ENCODE measurements around the gene THSD4.
"Not testable (repeated sequence)": the region's sequence is repeated elsewhere in the genome, so short reads cannot be mapped to it uniquely, and the experiment has no call there.

THSD4 gene

DNA sequence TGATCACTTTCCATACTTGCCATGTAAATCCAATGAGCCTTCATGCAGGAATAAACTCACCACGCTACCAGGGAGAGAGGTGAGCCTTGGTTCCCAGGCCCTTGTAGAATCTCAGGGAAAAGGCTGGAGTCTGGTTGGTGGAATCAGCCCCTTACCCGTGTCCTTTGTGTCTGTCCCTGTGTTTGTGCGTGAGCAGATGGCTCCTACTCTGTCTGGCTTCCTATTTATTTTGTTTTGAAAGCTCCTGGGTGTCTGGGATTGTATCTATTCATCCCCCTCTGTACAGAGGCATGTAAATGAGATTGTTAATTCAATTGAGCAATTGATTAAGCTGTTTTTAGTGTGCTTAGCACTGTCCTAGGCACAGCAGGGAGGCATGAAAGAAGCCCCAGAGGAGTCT is 278.1 kb downstream of the THSD4 start:
- DNase-seq = no peak

GRCh38 chr15:71396536-71397125 is 281.4 kb downstream of the THSD4 start:
- no peak for DNase-seq

GRCh38 chr15:71397377-71397776 is 282.1 kb downstream of the THSD4 start:
- DNase-seq = no peak

DNA sequence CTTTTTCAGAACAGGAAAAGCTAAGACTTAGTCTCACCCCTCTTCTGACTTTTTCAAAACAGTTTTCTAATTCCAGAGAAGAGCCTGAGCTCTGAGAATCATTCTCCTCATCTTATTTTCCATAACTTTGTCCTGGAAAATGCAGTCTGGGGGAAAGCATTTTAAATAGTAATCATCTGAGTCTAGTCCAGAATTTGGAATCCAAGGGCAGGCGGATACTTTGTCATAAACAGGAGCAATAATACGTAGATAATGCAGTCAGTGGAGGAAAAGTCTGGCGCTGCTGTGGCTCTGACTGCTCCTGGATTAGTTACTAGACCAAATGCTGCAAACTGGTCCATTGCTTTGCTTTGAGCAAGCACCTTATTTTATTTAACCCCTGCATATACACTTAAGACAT is 285.0 kb downstream of the THSD4 start:
- no peak for DNase-seq

DNA sequence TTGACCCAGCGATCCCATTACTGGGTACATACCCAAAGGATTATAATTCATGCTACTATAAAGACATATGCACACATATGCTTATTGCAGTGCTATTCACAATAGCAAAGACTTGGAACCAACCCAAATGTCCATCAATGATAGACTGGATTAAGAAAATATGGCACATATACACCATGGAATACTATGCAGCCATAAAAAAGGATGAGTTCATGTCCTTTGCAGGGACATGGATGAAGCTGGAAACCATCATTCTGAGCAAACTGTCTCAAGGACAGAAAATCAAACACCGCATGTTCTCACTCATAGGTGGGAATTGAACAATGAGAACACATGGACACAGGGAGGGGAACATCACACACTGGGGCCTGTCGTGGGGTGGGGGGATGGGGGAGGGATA is 286.5 kb downstream of the THSD4 start:
- DNase-seq = not testable (repeated sequence)

- no peak for DNase-seq
Observed at GRCh38 chr15:71409541-71409940, 294.3 kb downstream of the THSD4 start.

DNA sequence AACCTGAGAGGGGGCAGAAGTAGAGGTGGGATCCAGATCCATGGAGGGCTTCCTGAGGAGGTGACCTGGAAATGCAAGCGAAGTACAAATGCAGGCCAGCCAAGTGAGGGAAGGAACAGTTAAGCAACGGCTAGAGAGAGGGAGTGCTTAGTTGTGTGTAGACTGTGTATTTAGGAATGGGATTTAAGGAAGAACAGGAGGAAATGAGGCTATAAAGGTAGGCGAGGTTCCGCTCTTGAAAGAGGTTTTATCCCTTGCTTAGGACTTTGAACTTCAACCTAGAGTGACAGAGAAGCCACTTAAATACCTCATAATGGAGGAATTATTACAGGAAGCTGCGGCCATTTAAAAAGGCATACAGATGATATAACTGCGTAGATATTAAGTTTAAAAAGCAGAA is 295.1 kb downstream of the THSD4 start:
- no peak for DNase-seq

GRCh38 chr15:71411538-71412482 is 296.5 kb downstream of the THSD4 start:
- no peak for DNase-seq

DNA sequence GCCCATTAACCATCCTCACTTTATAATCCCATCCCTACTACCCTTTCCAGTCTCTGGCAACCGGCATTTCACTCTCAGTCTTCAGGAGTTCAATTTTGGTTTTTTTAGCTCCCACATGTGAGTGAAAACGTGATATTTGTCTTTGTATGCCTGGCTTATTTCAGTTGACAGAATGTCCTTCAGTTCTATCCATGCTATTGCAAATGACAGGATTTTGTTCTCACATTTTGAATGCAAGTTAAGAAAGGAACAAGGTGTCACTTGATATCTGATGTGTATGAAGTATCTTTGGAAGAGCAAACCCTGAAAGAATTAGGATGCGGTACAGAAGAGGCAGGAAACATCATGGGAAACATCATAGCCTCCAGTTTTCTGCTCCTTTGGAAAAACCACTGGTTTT is 298.1 kb downstream of the THSD4 start:
- no peak for DNase-seq

DNA sequence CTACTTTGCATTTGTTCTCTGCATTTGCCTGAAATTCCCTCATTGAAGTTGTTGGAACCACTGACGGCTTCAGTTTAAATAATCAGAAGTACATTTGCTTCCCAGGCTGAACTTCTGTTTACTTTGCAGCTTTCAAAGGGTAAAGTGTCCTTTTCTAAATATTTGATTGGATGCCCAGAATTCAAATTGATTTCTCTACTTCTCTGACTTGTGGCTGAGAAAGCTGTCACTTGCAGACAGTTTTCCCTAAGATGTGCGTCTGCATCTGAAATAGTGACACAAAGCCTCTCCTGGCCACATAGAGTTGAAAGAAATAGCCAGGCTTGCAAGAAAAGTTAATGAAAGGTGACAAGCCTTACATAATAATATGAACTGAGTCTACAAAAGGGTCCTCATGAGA is 299.6 kb downstream of the THSD4 start:
- no peak for DNase-seq

DNA sequence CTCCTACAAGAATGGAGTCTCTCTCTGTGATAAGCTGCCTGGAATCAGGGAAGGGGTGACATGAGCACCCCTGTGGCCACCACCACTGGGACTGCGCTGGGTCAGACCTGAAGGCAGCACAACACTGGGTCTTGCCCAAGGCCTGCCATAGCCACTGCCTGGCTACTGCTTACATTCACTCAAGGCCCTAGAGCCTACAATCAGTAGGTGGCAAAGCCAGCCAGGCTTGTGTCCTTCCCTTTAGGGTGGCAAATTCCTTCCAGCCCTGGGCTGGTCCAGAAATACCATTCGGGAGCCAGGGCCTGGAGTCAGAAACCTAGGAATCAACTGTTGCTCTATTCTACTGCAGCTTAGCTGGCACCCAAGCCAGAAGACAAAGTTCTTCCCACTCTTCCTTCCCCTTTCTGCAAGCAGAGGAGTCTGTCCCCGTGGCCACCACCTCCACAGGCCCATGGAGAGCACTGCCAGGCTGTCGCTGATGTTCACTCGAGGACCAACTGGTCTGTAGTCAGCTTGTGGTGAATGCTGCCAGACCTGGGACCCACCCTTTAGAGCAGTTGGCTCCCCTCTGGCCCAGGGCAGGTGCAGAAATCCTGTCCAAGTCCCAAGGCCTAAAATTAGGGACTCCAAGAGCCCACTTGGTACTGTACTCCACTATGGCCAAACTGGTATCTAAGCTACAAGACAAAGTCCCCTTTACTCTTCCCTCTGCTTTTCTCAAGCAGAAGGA is 307.4 kb downstream of the THSD4 start:
- DNase-seq = no peak

GRCh38 chr15:71424765-71425164 is 309.5 kb downstream of the THSD4 start:
- DNase-seq = no peak

DNA sequence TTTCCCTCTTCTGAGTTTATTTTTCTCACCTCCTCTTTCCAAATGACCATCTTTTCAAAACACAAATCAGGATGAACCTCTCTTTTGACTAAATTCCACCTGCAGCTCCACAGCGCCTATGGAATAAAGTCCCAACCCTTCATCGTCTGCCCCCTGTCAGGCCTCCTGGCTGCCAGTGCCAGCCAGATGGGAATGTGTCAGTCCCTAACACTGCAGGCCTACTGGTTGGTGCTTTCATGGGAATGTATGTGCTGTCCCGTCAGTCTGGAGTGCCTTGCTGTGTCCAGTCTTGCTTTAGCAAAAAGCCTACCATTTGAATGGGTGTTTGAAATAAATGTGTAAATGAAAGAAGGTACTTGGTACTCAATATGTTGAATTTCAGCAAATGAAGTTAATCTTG is 310.1 kb downstream of the THSD4 start:
- DNase-seq = no peak

GRCh38 chr15:71426792-71427191 is 311.5 kb downstream of the THSD4 start:
- DNase-seq = no peak

DNA sequence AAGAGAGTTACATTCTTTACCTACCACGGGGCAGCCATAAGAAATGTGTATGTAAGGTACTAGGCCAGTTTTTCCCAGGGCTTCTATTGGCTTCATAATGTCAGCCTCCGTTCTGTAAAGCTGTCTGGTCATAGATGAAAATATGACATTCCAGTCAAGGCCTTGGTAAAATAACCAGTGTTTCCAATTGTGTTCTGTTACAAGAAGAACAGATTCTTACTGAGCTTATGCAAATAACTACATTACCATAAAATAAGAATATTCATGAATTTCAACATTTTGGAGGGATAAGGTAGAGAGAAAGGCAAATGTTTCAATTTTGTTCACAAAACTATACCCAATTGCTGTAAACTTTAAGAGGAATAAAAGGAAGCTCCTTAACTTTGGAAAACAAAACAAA is 315.5 kb downstream of the THSD4 start:
- DNase-seq = no peak

GRCh38 chr15:71431343-71432336 is 316.4 kb downstream of the THSD4 start:
- no peak for DNase-seq

GRCh38 chr15:71433402-71433801 is 318.1 kb downstream of the THSD4 start:
- DNase-seq = no peak

- no peak for DNase-seq
Observed at GRCh38 chr15:71434774-71435173, 319.5 kb downstream of the THSD4 start.

DNA sequence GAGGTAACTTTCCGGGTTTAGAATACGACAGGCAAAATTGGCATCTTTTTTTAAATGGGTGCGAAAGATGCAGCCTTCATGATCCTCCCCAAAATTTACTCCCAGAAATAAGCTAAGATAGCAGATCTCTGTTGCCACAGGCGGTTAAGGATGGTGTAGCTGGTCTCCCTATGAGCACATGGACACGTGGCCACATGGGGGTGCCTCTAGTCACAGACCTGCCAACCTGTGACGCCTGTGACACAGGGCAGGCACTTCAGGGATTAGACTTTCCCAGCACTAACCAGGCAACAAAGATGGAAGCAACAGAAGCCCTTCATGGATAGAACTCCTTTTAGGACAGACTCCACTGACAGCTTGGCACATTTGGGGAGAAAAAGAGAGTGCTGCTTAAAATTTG is 320.3 kb downstream of the THSD4 start:
- no peak for DNase-seq

DNA sequence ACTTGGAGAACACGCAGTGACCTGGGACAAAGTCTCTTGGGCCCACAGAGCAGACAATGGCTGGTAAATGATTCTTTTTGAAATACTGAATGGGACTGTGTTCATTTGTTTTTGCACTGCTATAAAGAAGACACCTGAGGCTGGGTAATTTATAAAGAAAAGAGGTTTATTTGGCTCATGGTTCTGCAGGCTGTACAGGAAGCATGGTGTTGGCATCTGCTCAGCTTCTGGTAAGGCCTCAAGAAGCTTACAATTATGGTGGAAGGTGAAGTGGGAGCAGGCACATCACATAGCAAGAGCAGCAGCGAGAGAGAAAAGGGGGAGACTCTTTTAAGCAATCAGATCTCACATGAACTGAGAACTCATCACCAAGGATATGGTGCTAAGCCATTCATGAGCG is 321.6 kb downstream of the THSD4 start:
- DNase-seq = no peak

DNA sequence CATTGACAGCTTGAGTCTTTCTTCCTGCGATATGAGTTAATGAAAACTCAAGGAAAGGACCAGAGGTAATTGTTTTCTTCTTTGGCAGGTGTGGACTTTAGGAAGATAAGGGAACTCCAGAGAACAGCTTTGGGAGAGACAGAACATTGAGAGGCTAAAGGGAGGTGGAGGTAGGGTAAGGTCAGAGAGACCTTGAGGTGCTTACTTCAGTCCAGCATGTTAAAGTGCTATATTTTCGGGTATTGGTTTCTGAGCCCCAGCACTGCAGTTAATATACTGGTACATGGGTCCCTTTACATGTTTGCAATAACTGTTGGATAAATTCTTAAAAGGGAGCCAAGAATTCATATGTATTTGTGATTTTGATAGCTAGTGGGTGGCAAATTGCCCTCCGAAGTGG is 322.1 kb downstream of the THSD4 start:
- DNase-seq = no peak

DNA sequence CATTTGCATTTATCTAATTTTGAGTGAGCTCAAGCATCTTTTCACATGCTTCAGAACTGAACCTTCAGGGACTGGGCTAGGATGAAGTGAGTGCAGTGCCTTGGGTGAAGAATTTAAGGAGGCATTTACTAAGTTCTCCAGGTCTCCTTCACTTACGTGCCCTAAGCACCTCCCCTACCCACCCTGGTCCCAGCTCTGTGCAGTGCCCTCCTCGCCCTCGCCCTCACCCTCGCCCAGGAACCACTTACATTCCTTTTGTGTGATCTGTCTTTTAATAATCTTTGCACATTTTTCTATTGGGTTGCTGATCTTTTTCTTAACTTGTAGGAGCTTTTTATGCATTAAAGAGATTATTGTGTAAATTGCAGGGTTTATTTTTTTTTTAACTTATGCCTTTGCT is 322.6 kb downstream of the THSD4 start:
- DNase-seq = no peak
